Prostate gland (tissue), 2 donors: ENCODE measurements around the gene LPIN3.

Source experiments
- CTCF ChIP-seq, 4 experiments: fragments of 200-600 bp in 2 of 4; fragments of 450-650 bp in 2 of 4; sonication (generic) in 2 of 4; IDR thresholded peaks; 1 replicate in 3 of 4; 2 replicates in 1 of 4; pipeline ENCODE4 v1.5.1; 2016 to 2019; ENCODE audit warnings: antibody characterized with exemption in 4 of 4, mild to moderate bottlenecking in 2 of 4, moderate library complexity in 2 of 4
- POLR2AphosphoS5 ChIP-seq: sonication (generic); formaldehyde crosslinking; IDR thresholded peaks from one replicate; pipeline ENCODE4 v1.6.1; 2017; ENCODE audit warnings: antibody characterized with exemption

- no peak for TF ChIP-seq CTCF (IDR thresholded peaks at IDR 0.05)
- no peak for TF ChIP-seq POLR2AphosphoS5
Measured at GRCh38 chr20:41334443-41335421, 5.9 kb upstream of the LPIN3 start.
